Measurements from ENCODE around the gene TRHDE.

DNA sequence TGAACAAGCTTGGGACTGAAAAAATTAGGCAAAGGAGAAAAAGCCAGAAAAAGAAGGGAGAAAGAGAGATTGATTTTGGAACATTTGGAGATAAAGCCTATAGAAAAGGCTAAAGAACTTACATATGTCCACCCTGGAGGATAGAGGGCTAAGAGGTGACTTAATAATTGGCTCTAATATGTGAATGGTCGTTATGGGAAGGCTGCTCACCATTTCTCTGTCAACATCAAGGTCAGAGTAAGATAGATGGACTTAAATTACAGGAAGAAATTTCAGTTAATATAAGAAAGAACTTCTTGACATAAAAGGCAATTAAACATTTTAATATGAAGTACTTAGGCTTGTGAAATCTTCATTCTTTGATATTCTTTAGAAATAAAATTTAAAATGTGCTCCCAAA, 238.6 kb downstream of the TRHDE start:
- TF ChIP-seq CEBPG (CRISPR knock-in tag; IDR thresholded peaks at IDR 0.05) (no peak), PPARG (CRISPR knock-in tag; conservative IDR thresholded peaks at IDR 0.05) (no peak), ZNF232 (CRISPR knock-in tag; IDR thresholded peaks at IDR 0.05; ENCODE audit: borderline replicate concordance) (no peak), CTCF (CRISPR knock-in tag; IDR thresholded peaks at IDR 0.05) (no peak), ZNF687 (CRISPR knock-in tag; IDR thresholded peaks at IDR 0.05) (no peak)
- TF ChIP-seq, protein P1, sequence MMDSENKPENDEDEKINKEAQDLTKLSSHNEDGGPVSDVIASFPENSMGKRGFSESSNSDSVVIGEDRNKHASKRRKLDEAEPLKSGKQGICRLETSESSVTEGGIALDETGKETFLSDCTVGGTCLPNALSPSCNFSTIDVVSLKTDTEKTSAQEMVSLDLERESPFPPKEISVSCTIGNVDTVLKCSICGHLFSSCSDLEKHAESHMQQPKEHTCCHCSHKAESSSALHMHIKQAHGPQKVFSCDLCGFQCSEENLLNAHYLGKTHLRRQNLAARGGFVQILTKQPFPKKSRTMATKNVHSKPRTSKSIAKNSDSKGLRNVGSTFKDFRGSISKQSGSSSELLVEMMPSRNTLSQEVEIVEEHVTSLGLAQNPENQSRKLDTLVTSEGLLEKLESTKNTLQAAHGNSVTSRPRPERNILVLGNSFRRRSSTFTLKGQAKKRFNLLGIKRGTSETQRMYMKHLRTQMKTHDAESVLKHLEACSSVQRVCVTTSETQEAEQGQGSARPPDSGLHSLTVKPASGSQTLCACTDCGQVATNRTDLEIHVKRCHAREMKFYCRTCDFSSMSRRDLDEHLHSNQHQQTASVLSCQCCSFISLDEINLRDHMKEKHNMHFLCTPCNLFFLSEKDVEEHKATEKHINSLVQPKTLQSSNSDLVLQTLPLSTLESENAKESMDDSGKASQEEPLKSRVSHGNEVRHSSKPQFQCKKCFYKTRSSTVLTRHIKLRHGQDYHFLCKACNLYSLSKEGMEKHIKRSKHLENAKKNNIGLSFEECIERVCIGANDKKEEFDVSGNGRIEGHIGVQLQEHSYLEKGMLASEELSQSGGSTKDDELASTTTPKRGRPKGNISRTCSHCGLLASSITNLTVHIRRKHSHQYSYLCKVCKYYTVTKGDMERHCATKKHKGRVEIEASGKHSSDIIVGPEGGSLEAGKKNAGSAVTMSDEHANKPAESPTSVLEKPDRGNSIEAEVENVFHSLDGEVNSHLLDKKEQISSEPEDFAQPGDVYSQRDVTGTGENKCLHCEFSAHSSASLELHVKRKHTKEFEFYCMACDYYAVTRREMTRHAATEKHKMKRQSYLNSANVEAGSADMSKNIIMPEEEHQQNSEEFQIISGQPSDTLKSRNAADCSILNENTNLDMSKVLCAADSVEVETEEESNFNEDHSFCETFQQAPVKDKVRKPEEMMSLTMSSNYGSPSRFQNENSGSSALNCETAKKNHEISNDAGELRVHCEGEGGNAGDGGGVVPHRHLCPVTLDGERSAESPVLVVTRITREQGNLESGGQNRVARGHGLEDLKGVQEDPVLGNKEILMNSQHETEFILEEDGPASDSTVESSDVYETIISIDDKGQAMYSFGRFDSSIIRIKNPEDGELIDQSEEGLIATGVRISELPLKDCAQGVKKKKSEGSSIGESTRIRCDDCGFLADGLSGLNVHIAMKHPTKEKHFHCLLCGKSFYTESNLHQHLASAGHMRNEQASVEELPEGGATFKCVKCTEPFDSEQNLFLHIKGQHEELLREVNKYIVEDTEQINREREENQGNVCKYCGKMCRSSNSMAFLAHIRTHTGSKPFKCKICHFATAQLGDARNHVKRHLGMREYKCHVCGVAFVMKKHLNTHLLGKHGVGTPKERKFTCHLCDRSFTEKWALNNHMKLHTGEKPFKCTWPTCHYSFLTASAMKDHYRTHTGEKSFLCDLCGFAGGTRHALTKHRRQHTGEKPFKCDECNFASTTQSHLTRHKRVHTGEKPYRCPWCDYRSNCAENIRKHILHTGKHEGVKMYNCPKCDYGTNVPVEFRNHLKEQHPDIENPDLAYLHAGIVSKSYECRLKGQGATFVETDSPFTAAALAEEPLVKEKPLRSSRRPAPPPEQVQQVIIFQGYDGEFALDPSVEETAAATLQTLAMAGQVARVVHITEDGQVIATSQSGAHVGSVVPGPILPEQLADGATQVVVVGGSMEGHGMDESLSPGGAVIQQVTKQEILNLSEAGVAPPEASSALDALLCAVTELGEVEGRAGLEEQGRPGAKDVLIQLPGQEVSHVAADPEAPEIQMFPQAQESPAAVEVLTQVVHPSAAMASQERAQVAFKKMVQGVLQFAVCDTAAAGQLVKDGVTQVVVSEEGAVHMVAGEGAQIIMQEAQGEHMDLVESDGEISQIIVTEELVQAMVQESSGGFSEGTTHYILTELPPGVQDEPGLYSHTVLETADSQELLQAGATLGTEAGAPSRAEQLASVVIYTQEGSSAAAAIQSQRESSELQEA (CRISPR knock-in tag; IDR thresholded peaks at IDR 0.05; ENCODE audit: not compliant biosample characterization): no peak
- TF ChIP-seq, protein P2, sequence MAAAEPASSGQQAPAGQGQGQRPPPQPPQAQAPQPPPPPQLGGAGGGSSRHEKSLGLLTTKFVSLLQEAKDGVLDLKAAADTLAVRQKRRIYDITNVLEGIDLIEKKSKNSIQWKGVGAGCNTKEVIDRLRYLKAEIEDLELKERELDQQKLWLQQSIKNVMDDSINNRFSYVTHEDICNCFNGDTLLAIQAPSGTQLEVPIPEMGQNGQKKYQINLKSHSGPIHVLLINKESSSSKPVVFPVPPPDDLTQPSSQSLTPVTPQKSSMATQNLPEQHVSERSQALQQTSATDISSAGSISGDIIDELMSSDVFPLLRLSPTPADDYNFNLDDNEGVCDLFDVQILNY (CRISPR knock-in tag; conservative IDR thresholded peaks at IDR 0.05): no peak
